Tibial artery (tissue), 4 donors: Measurements from ENCODE around the gene UBE2E2.
"Not testable (repeated sequence)": the region's sequence is repeated elsewhere in the genome, so short reads cannot be mapped to it uniquely, and the experiment has no call there.

ENCODE experiments used
- DNase-seq, 2 donors: peaks; one replicate each; pipeline ENCODE4 v3.0.0-alpha.2; 2019
- H3K27ac ChIP-seq, 2 donors: fragments of 200-600 bp; sonication (generic) in 1 of 2; 1 replicate in 1 of 2; 2 replicates in 1 of 2; pipeline ENCODE4 v1.5.1; 2018 to 2019; ENCODE audit warnings: mild to moderate bottlenecking in 1 of 2
- H3K27me3 ChIP-seq, 2 donors: fragments of 200-600 bp; sonication (generic) in 1 of 2; one replicate each; pipeline versions ENCODE4 v1.5.1 to v1.6.0; 2016 to 2019
- H3K36me3 ChIP-seq, 3 donors: fragments of 200-600 bp; sonication (generic) in 2 of 3; one replicate each; pipeline ENCODE4 v1.5.1; 2016 to 2019; ENCODE audit warnings: mild to moderate bottlenecking in 2 of 3
- H3K4me1 ChIP-seq, 4 donors: fragments of 200-600 bp; sonication (generic) in 2 of 4; 1 replicate in 3 of 4; 2 replicates in 1 of 4; pipeline ENCODE4 v1.5.1; 2016 to 2019
- H3K4me3 ChIP-seq, 2 donors: fragments of 200-600 bp; sonication (generic) in 1 of 2; 1 replicate in 1 of 2; 2 replicates in 1 of 2; pipeline ENCODE4 v1.5.1; 2018 to 2019; ENCODE audit warnings: mild to moderate bottlenecking in 2 of 2
- H3K9me3 ChIP-seq, 3 donors: fragments of 200-600 bp; sonication (generic) in 1 of 3; one replicate each; pipeline ENCODE4 v1.5.1; 2016 to 2019
- CTCF ChIP-seq, 2 experiments: fragments of 200-600 bp in 1 of 2; fragments of 450-650 bp in 1 of 2; IDR thresholded peaks; one replicate each; pipeline ENCODE4 v1.5.1; 2017 to 2019; ENCODE audit warnings: antibody characterized with exemption in 2 of 2, mild to moderate bottlenecking in 1 of 2, moderate library complexity in 1 of 2
- intact Hi-C: fragments of 100-400 bp; cut with DNase I; formaldehyde crosslinking; loops from one replicate; pipeline ENCODE4 v1.15.0; 2023; ENCODE audit warnings: low total_unique reads

Gene UBE2E2

GRCh38 chr3:23342343-23342742 lies 139.2 kb downstream of the UBE2E2 start:
- Histone ChIP-seq H3K9me3 (no peaks in the 10 kb centered on the region), H3K27ac (no peak overlapping the region), H3K4me1 (peaks cover 0 to 23% (median 1%) of the 10 kb centered on the region in 4 donors), H3K27me3 (no peaks in the 10 kb centered on the region), H3K4me3 (no peak overlapping the region), H3K36me3 (no peaks in the 10 kb centered on the region)
- TF ChIP-seq CTCF (IDR thresholded peaks at IDR 0.05): no peak
- intact Hi-C loops: no loop called here
- no peak for DNase-seq

DNA sequence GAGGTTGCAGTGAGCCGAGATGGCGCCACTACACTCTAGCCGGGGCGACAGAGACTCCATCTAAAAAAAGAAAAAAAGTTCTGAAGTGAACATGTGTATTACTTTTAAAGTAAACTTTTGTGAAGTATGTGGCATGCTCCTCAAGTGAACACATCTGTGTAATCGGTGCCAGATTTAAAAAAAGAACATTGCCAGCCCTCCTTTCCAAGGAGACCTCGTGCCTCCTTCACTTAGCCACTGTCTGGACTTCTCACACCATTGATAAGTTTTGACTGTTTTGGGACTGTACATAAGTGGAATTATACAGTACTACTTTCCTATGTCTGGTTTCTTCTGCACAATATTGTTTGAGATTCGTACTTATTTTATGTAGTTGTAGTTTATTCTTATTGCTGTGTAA lies 140.4 kb downstream of the UBE2E2 start:
- peaks cover 0 to 15% (median 1%) of the 10 kb centered on the region in 4 donors for H3K4me1 ChIP-seq
- no peak overlapping the region for H3K27ac ChIP-seq
- no peaks in the 10 kb centered on the region for H3K9me3 ChIP-seq
- no peak for DNase-seq
- H3K36me3 ChIP-seq: no peaks in the 10 kb centered on the region
- H3K27me3 ChIP-seq: no peaks in the 10 kb centered on the region
- no peak for TF ChIP-seq CTCF (IDR thresholded peaks at IDR 0.05)
- no peak overlapping the region for H3K4me3 ChIP-seq
- intact Hi-C loops: no loop called here

DNA sequence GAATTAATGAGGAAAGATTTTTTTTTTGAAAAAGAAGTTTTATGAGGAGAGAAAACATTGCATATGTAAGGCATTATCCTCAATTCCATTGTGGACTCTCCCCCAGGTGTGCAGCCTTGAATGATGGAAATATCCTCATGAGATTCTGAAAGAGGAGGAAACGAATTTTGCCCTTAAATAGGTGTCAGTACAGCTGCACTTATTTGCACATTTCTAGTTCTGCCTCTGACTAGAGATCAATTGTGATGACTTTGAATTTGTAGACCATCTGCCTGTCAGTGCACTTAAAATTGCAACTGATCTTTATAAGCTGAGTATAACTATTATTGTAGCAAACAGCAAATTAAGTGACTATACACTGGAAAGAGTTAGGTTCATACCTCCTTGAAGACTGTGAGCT lies 141.8 kb downstream of the UBE2E2 start:
- no peak overlapping the region for H3K4me3 ChIP-seq
- H3K4me1 ChIP-seq: peaks cover 0 to 14% (median 1%) of the 10 kb centered on the region in 4 donors
- no peaks in the 10 kb centered on the region for H3K9me3 ChIP-seq
- H3K36me3 ChIP-seq: no peaks in the 10 kb centered on the region
- no peak for DNase-seq
- no peak for TF ChIP-seq CTCF (IDR thresholded peaks at IDR 0.05)
- no peak overlapping the region for H3K27ac ChIP-seq
- intact Hi-C loops: no loop called here
- no peaks in the 10 kb centered on the region for H3K27me3 ChIP-seq

DNA sequence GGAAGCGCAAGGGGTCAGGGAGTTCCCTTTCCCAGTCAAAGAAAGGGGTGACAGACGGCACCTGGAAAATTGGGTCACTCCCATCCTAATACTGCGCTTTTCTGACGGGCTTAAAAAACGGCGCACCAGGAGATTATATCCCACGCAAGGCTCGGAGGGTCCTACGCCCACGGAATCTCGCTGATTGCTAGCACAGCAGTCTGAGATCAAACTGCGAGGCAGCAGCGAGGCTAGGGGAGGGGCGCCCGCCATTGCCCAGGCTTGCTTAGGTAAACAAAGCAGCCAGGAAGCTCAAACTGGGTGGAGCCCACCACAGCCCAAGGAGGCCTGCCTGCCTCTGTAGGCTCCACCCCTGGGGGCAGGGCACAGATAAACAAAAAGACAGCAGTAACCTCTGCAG lies 146.3 kb downstream of the UBE2E2 start:
- DNase-seq, H3K27ac ChIP-seq, H3K36me3 ChIP-seq, H3K27me3 ChIP-seq, H3K4me3 ChIP-seq, H3K4me1 ChIP-seq, H3K9me3 ChIP-seq, intact Hi-C loops: not testable (repeated sequence)

- intact Hi-C loops: no loop called here
- no peaks in the 10 kb centered on the region for H3K4me1 ChIP-seq
- no peaks in the 10 kb centered on the region for H3K36me3 ChIP-seq
- DNase-seq: no peak
- no peaks in the 10 kb centered on the region for H3K9me3 ChIP-seq
- TF ChIP-seq CTCF (IDR thresholded peaks at IDR 0.05): no peak
- no peak overlapping the region for H3K27ac ChIP-seq
- H3K27me3 ChIP-seq: no peaks in the 10 kb centered on the region
- no peak overlapping the region for H3K4me3 ChIP-seq
Measured at GRCh38 chr3:23356169-23356568, 153.0 kb downstream of the UBE2E2 start.

GRCh38 chr3:23356923-23357322 lies 153.8 kb downstream of the UBE2E2 start:
- intact Hi-C loops: no loop called here
- no peak for TF ChIP-seq CTCF (IDR thresholded peaks at IDR 0.05)
- Histone ChIP-seq H3K27ac (no peak overlapping the region), H3K9me3 (no peaks in the 10 kb centered on the region), H3K36me3 (no peaks in the 10 kb centered on the region), H3K27me3 (no peaks in the 10 kb centered on the region), H3K4me1 (no peaks in the 10 kb centered on the region), H3K4me3 (no peak overlapping the region)
- DNase-seq: no peak
